ENCODE data around the gene RIPK3. TPM values are rescaled to one million over a fixed set of nuclear protein-coding genes. Genes with fewer than 3 reads are reported as not detected.
A peak's percentile ranks its signal among the peaks of the same experiment; 100 is the strongest.

The RIPK3 gene
- total RNA-seq, 1 donor from 2014 or later, result 0.60 TPM

DNA sequence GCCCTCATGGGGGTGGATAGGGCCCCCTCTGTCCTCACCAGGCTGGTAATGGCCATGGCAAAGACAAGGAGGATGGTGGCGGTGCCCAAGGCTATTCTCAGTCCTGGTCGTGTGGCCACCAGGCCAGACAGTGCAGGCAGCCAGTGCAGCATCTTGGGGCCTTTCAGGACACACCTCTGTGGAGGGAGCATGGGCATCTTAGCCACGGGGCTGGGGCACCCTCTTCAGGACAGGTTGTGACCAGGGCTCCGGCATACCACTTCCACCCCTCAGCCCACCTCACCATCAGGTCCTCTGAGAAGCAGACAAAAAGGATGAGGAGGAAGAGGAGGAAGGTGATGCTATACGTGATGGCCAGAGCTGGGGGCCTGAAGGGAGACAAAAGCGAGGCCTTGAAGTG is 15.8 kb downstream of the RIPK3 start:
- no peak for DNase-seq (ENCODE audit: low read depth in 2 of 2)

DNA sequence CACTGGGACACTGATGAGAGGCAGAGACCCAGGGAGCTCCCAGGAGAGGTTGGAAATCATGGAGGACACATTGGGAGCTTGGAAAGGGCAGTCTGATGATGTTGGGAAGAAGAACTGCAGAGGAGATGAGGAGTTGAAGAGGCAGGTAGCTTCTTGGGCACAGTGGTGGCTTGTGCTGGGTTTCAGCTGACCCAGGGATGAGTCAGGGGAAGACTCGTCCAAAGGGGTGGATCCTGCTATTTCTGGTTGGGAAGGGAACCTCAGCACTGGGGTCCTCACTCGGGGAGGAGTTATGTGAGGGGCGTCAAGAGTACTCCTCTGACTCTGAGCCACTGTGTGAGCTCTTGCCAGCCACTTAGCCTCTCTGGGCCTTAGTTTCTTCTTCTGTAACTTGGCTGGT is 16.4 kb downstream of the RIPK3 start:
- DNase-seq (ENCODE audit: low read depth in 2 of 2), result no peak

DNA sequence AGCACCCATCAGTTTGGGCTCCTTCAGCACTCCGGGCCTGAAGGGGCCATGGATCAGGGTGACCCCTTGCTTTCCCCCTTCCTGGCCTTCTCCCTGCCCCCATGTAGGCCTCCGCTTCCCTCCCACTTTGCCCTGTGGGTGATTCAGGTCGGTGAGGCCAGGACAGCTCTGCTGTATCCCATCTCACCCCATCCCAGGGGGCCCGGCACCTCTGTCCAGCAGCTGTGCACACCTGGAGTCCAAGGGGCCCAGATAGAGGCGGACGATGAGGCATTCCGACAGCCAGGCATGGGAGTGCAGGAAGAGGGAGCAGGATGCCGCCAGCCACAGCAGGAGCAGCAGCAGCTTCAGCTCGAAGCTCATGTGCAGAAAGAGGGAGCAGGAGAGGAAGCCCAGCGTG is 17.1 kb downstream of the RIPK3 start:
- no peak for DNase-seq (ENCODE audit: low read depth in 2 of 2)

DNA sequence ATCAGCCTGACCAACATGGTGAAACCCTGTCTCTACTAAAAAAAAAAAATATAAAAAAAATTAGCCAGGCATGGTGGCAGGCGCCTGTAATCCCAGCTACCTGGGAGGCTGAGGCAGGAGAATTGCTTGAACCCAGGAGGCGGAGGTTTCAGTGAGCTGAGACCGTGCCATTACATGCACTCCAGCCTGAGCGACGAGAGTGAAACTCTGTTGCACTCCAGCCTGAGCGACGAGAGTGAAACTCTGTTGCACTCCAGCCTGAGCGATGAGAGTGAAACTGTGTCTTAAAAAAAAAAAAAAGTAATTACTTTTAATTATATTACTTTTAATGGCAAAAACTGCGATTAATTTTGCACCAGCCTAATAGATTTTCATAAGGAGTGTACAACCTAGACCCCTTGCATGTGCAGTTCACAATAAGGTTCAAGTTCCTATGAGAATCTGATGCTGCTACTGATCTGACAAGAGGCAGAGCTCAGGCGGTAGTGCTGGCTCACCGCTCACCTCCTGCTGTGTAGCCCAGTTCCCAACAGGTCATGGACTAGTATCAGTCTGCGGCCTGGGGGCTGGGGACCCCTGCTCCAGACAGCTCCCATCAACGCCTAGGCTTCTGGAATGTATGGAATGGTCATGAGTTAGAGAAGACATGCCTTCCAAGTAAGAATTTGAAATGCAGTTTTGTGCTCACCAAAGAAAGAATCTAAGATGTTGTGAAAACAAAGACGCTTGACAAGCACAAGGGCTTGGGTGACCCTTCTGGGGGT is 18.4 kb downstream of the RIPK3 start:
- DNase-seq (ENCODE audit: low read depth in 2 of 2), result no peak

DNA sequence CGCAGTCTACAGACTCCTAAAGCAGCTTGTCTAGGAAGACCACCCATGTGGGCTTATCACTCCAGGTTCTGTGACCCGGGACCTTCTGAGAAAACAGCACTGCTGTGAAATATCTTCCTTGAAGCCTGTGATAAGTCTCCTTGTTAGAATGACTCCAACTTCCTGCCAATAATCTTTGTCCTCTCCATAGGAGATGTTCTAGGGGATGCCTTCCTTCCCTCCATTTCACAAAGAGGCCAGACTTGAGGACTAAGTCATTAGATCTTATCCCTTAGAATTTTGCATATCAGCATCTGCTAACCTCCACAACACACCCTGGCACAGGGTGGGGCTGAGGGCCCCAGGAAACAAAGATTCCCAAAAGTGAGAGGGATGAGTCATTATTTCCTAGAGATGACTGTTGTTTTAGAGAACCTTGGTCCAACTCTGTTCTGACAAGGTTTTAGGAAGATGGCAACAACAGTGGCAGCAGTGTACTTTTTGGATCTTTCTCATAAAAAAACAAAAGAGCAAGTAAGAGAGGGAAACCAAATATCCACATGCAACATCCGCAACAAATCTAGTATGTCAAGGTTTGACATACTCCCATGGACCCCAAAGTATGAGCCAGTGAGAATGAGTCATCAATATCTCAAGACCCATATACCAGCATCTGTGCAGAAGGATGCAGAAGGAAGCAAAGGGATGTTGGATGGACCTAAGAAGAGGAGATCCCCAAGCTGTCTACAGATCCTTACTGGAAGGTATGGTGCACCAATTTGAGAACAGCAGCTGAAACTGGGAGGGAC is 22.5 kb downstream of the RIPK3 start:
- peak in 1 of 2 donors; percentile 29 for DNase-seq (ENCODE audit: low read depth in 2 of 2)

DNA sequence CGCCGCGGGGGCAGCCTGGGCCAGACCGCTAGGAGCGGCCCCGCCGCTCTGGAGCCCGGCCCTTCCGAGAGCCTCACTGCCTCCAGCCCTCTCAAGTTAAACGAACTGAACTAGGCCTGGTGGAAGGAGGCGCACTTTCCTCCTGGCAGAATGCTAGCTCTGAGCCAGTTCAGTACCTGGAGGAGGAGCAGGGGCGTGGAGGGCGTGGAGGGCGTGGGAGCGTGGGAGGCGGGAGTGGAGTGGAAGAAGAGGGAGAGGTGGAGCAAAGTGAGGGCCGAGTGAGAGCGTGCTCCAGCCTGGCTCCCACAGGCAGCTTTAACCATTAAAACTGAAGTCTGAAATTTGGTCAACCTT is 23.2 kb downstream of the RIPK3 start:
- no peak for DNase-seq (ENCODE audit: low read depth in 2 of 2)

DNA sequence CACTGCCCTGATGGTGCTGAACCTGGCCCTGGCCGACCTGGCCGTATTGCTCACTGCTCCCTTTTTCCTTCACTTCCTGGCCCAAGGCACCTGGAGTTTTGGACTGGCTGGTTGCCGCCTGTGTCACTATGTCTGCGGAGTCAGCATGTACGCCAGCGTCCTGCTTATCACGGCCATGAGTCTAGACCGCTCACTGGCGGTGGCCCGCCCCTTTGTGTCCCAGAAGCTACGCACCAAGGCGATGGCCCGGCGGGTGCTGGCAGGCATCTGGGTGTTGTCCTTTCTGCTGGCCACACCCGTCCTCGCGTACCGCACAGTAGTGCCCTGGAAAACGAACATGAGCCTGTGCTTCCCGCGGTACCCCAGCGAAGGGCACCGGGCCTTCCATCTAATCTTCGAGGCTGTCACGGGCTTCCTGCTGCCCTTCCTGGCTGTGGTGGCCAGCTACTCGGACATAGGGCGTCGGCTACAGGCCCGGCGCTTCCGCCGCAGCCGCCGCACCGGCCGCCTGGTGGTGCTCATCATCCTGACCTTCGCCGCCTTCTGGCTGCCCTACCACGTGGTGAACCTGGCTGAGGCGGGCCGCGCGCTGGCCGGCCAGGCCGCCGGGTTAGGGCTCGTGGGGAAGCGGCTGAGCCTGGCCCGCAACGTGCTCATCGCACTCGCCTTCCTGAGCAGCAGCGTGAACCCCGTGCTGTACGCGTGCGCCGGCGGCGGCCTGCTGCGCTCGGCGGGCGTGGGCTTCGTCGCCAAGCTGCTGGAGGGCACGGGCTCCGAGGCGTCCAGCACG is 23.8 kb downstream of the RIPK3 start:
- DNase-seq (ENCODE audit: low read depth in 2 of 2), result peak; percentile 66 to 80

DNA sequence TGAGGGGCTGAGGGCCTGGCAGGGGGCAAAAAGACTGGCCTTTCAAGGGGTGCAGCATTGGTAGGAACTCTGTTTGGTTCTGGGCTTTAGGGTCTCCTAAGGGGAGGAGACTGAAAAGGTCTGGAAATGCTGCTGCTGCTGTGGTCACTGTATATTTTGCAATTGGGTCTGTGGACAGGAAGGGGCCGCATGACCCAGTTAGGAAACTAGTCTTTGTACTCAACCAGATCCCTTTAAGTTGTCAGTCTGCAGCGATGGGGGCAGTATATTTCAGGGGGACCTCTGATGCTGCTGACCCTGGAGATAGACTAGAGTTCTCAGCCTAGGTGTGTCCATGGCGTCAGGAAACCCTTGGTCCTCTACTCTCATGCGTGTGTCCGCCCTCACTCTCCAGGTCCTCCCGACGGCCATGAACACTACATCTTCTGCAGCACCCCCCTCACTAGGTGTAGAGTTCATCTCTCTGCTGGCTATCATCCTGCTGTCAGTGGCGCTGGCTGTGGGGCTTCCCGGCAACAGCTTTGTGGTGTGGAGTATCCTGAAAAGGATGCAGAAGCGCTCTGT is 24.5 kb downstream of the RIPK3 start:
- no peak for DNase-seq (ENCODE audit: low read depth in 2 of 2)

DNA sequence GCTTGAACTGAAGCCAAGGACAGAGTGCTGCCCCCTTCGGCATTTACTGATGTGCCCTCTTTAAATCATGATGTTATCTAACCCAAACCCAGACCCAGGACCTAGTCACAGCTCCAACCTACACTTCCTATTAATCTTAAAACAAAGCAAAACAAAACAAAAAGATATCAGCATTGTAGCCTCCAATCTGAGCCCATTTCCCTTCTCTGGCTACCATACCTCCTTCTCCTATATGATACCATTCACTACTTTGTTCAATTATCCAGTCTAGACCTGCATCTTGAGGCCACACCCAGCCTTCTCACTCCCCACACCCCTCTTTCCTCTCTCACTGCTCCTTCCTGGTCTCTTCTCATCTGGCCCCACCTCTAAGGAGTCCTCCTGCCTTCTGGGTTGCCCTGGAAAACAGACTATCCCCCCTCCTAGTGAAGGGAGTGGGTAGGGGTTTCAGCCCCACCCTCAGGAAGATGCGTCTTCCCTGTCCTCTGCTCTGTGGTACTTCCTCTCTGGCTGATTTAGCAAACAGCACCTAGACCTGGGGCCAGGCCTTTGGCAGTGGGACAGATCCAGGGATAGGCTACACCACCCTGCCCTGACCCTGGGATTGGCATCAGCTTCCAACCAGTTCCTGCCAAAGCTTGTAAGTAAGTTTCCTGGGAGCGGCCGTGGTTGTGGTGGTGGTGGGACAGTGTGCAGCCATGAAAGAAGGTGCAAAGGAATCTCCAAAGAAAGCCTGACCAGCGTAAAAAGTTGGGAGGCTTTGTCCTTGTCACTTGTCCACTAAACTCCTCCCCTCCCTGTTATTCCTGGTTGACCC is 25.2 kb downstream of the RIPK3 start:
- DNase-seq (ENCODE audit: low read depth in 2 of 2), result no peak

DNA sequence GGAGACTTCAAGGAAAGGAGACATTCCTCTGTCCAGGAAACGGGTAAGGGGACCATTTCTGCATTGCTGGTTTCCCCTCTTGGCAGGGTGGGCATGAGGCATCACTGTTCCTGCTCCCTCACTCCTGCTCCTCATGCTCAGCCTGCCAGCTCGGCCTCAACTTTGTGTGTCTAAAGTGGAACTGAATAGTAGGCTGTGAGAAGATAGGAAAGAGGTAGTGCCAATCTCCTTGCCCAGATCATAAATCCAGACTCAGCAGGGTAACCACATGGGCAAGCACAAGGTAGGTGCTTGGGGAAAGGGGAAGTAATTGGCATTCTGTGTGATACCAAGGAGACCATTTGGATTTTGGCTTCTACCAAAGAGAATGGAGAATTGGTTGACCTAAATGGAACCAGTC is 25.9 kb downstream of the RIPK3 start:
- DNase-seq (ENCODE audit: low read depth in 2 of 2), result no peak

DNA sequence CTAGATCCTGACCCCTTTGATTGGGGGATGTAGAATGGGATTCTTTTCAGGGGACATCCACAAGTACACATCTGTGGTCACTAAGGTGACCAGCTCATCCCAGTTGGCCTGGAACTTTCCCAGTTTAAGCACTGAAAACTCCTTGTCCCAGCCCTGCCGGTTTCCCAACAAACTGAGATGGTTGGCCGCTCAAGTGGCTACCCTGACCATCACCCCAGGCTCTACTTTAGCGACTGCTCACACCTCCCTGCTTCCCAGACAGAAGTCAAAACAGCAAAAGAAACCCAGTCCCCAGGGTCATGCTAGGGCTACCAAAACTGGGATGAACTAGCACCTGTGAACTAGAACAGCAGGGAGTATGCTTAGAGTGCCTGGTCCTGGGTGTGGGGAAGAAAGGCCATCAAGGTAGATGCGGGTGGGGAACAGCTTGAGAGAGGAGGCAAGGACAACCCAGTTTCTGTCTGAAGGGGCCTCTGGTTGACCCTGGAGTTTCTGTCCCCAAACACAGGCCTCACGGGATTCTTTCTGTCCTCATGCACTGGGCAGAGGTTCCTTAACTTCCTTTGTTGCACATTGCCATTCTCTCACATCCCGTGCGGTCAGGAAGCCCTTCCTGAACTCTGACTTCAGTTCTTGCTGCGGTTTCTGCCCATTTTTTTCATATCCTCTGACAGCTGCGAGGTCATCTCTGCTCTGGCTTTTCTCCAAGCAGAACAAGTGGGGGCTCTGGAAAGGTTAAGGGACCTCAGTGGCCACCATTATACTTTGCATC is 26.9 kb downstream of the RIPK3 start:
- DNase-seq (ENCODE audit: low read depth in 2 of 2), result peak; percentile 78 to 92

DNA sequence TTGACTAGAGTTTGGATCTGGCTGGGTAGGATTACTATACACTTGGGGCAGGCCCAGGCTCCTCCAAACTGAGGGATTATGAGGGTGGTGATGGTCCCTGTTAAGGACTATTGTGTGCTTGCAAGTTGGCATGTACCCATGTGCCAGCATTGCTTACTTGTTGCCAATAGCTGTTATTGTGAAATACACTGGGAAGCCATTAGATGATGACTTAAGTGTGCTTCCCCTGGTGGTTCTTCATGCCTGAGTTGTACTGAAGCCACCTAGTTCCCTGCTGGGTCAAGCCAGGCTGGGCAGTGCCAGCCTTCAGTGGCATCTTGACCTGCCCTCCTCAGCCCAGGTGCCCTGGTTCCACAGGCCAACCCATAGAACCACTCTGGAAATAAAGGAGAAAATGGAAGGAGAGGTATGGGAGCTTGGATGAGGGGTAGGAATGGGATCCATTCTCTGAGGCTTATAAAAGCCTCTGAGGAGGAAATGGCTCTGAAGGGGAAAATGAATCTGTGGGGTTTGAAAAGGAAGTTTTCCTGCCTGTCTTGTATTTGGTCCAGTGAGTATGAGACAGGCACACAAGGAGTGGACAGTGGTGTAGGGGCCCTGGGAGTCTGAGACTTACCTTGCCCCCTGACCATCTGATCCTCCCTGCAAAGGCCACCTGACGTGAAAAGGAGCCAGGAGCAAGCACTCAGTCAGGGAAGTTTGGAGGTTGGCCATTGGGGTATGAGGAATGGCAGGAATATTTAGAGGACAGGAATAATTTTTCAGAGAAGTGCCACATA is 27.8 kb downstream of the RIPK3 start:
- DNase-seq (ENCODE audit: low read depth in 2 of 2), result no peak

DNA sequence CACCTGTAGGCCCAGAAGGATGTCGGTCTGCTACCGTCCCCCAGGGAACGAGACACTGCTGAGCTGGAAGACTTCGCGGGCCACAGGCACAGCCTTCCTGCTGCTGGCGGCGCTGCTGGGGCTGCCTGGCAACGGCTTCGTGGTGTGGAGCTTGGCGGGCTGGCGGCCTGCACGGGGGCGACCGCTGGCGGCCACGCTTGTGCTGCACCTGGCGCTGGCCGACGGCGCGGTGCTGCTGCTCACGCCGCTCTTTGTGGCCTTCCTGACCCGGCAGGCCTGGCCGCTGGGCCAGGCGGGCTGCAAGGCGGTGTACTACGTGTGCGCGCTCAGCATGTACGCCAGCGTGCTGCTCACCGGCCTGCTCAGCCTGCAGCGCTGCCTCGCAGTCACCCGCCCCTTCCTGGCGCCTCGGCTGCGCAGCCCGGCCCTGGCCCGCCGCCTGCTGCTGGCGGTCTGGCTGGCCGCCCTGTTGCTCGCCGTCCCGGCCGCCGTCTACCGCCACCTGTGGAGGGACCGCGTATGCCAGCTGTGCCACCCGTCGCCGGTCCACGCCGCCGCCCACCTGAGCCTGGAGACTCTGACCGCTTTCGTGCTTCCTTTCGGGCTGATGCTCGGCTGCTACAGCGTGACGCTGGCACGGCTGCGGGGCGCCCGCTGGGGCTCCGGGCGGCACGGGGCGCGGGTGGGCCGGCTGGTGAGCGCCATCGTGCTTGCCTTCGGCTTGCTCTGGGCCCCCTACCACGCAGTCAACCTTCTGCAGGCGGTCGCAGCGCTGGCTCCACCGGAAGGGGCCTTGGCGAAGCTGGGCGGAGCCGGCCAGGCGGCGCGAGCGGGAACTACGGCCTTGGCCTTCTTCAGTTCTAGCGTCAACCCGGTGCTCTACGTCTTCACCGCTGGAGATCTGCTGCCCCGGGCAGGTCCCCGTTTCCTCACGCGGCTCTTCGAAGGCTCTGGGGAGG is 28.9 kb downstream of the RIPK3 start, which contains the start of gene LTB4R:
Gene LTB4R (plus strand): TSS at position 857 of the 959 bp plus-strand sequence. CDS start 4,150 bp downstream, outside the sequence.
- peak; percentile 87 to 95 for DNase-seq (ENCODE audit: low read depth in 2 of 2)

DNA sequence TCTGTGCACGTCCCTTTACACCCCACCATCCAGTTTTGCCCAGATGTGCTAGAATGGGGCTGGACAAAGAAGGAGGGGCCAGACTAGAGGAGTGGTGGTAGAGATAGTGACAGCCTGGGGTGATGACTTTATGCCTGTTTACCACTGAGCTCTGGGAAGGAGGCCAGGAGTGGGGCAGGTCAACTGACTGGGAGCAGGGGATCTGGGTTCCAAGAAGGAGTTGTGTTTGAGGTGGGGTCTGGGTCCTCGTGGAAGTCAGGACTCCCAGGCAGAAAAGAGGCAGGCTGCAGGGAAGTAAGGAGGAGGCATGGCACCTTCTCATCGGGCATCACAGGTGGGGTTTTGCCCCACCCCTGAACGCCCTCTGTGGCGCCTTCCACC is 29.5 kb downstream of the RIPK3 start:
- DNase-seq (ENCODE audit: low read depth in 2 of 2), result no peak

DNA sequence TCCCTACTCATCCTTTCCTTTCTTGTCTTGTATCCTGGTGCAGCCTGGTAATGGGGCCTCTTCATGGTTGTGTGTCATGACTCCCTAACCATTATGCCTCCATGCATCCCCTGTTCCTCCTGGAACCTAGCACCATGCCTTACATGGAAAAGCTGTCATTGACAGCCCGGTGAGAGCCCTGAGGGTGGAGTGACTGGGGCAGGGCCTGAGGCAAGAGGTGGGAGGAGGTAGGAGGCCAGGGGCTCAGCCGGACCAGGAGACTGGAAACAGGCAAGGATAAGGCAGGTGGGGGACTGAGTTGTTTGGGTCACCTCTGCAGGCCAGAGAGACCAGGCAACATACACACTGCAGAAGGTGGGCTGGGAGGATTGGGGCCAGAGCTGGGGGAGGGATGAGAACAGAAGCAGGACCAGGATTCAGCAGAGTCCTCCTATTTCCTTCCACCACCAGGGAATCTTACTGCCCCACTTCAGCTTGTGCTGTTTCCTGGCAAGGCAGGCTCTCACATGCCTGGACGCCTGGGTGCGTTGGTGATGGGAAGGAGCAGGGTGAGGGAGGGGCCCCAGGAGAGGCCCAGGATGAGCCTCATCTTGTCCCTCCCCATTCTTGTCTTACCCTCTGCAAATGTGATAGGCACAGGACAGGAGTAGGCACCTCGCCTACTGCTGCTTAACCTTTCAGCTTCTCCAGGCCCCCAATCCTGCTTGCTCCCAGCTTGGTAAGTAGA is 30.1 kb downstream of the RIPK3 start, which contains the start of gene LTB4R2:
Gene LTB4R2 (plus strand): TSS at position 603 of the 727 bp plus-strand sequence. CDS start 525 bp downstream, outside the sequence.
- no peak for DNase-seq (ENCODE audit: low read depth in 2 of 2)

DNA sequence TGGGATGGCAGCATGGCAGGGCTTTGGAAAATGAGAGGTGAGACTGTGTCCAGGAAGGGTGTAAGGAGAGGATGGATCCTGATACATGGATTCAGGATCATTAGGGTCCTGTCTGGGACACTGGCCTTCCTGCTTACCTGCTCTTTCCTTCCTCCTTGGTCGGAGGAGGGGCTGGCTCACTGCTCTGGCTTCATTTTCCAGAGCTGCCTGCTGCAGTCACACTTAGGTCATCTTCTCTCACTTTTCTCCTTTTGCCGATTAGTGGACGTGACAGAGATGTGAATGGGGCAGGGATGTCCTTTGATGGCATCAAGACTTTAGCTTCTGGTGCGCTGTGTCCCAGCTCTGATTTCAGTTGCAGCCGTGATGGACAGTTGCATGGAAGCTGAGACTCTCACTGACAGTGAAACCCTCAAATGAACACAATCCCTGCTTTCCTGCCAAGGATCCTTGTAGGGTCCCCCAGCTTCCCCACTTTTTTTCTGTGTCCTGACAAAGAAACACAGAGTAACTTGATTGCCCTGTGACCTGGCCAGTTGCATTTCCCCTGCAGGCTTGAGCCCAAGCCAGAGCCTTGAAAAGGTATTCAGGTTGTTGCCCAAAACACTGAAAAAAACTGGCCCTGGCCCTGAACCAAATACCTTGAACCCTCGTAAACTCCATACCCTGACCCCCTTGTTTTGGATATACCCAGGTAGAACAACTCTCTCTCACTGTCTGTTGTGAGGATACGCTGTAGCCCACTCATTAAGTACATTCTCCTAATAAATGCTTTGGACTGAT is 31.3 kb downstream of the RIPK3 start:
- no peak for DNase-seq (ENCODE audit: low read depth in 2 of 2)

Measured in lung microvascular endothelial cell (primary cell).